LoVo (cell line): ENCODE measurements around the gene TMEM248.
"Not testable (repeated sequence)": the region's sequence is repeated elsewhere in the genome, so short reads cannot be mapped to it uniquely, and the experiment has no call there.

Source experiments
- DNase-seq: peaks from one replicate; pipeline ENCODE4 v3.0.0-alpha.2; 2016; ENCODE audit warnings: low spot score

The TMEM248 gene

DNA sequence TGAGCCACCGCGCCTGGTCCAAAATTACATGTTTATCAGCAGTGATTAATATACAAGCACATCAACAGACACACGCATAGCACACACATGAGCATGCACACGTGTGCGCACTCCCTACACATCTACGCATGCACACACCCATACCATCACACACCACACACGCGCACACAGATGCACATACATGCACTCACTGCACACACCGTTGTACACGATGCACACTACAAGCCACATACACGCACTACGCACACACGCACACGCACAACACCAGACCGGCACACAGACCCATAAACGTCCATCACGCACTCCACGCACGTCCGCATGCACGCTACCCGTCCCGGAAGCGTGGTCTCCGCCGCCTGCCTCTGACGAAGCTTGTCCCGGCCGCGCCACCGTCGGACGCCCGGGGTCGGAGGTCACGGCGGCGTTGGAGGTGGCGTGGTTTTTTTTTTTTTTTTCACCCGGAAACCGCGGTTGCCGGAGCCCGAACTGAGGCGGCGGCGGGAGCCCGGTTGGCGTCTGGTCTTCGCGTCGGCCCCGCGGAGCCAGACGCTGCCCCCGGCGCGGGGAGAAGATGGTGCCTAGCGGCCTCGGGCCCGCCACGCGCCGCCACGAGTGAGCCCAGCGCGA is at the start of gene TMEM248:
Gene TMEM248, plus strand, starts transcription at position 457 of the 627 bp plus-strand sequence. CDS start 20,641 bp downstream, outside the sequence.
- peak; percentile 93 for DNase-seq

GRCh38 chr7:66873476-66873875 is 47.5 kb upstream of the TMEM248 start:
- DNase-seq = no peak

DNA sequence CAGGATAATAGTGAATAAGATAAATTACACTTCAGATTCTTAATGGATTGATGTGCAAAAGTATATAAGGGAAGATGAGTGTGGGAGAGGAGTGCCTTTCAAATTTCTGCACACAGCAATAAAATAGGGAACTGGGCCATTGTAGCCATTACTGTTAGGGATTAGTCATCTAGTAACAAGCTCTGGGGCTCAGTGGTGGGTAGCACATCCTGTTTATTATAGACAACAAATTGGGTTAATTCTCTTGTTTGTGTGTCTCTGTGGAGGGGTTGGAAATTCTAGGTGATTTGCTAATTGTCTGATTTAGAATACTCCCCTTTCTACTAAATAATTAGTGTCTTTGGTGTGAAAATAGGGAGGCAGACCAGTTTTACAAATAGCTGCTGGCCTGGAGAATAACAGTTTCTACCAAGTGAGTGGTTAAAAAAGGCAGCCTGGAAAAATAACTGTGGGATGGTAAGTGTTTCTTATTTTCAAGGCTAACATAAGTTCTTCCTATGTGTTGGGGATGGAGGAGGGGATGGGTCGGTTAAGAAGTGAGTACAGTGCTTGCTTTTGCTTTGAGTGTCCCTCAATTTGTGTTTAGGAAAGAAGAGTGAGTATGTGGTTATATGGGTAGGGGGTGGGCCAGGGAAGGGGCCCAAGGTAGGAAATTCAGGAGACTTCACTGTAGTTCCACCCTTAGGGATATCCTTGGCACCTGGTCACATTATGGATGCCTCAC is 43.3 kb upstream of the TMEM248 start:
- no peak for DNase-seq

DNA sequence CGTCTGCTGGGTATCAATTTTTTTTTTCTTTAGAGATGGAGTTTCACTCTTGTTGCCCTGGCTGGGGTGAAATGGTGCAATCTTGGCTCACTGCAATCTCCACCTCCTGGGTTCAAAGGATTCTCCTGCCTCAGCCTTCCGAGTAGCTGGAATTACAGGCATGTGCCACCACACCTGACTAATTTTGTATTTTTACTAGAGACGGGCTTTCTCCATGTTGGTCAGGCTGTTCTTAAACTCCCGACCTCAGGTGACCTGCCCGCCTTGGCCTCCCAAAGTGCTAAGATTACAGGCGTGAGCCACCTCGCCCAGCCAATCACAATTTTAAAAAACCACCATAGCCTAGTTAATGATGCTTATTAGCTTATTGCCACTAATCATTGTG is 42.7 kb upstream of the TMEM248 start:
- not testable (repeated sequence) for DNase-seq

DNA sequence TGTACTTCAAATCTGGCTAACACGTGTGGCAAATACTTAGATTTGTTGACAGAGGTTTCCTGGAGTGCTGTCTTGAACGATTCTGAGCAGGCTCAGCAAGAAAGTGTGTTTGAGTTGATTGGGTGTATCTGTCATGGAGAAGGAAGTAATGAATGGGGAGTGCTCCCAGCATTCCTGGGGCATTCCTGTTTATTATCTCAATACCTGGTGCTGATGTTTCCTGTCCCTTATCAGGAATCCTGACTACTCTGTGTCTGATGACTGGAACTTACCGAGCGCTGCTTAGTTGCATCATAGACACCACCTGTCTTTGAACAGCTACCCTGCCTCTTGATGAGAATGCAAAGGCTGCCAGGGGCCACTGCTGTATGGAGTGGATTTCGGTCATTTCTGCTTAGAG is 41.0 kb upstream of the TMEM248 start:
- DNase-seq = no peak

DNA sequence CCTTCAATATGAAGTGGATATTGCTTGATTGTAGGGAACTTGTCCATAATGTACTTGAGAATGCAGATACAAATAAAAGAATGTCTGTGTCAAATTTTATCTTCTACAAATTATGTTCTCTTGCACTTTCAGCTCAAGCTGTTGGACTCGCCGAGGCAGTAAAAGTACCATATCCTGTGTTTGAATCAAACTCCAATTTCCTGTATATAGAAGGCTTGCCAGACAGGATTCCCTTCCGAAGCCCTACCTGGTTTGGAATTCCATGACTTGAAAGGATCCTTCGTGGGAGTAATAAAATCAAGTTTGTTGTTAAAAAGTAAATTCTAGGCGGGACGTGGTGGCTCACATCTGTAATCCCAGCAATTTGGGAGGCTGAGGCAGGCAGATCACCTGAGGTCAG is 40.4 kb upstream of the TMEM248 start:
- DNase-seq = not testable (repeated sequence)

DNA sequence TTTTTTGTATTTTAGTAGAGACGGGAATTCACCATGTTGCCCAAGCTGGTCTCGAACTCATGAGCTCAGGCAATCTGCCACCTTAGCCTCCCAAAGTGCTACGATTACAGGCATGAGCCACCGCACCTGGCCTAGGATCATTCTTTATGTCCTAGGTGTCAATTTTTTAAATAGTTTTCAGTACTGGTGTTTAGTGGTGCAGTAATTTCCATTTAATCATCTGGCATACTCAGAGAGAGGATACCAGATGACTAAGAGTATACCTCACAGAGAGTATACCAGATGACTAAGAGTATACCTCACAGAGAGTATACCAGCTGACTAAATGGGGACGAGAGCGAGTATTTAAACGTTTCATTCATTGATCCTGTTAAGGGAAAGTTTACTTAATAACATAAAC is 37.3 kb upstream of the TMEM248 start:
- no peak for DNase-seq

DNA sequence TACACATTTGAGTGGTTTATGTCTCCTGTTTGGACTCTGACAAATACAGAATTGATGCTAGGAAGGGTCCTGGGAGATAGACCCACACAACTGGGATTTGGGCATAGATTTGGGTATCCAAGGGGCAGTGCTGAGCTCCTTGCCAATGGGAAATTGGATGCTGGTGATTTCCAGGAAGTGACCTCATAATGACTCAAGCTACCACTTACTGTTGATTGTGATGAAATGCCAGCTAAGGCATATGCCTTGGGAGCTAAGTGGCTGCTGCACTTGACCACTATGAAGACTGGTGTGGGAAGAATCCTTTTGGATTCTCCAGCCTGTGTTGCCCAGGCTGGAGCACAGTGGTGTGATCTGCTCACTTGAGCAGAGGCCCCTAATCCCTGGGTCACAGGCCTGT is 36.5 kb upstream of the TMEM248 start:
- DNase-seq = not testable (repeated sequence)

GRCh38 chr7:66886152-66886551 is 34.9 kb upstream of the TMEM248 start:
- no peak for DNase-seq

GRCh38 chr7:66888223-66888622 is 32.8 kb upstream of the TMEM248 start:
- not testable (repeated sequence) for DNase-seq

DNA sequence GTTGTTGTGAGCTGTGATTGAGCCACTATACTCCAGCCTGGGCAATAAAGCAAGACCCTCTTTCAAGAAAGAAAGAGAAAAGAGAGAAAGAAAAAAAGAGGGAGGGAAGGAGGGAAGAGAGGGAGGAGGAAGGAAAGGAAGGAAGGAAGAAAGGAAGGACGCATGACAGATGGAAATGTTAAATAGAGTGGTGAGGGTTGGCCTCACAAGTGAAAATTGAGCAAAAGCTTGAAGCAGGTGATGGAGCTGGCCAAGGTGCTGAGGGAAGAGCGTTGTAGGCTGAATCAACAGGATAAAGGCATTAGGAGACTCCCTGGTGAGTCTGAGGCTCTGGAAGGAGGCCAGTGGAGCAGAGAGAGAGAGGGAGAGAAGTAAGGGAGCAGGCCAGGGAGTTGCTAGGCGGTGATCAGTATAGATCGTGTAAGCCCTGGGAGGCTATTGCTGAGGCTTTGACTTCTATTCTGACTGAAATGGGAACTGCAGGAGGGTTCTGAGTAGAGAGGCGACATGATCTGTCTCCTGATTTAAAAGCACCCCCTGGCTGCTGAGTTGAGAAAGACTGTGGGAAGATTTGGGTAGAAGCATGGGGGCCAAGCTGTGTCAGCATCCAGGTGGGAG is 26.5 kb upstream of the TMEM248 start:
- DNase-seq = no peak

- DNase-seq = no peak
Measured at GRCh38 chr7:66896441-66896840, 24.6 kb upstream of the TMEM248 start.

DNA sequence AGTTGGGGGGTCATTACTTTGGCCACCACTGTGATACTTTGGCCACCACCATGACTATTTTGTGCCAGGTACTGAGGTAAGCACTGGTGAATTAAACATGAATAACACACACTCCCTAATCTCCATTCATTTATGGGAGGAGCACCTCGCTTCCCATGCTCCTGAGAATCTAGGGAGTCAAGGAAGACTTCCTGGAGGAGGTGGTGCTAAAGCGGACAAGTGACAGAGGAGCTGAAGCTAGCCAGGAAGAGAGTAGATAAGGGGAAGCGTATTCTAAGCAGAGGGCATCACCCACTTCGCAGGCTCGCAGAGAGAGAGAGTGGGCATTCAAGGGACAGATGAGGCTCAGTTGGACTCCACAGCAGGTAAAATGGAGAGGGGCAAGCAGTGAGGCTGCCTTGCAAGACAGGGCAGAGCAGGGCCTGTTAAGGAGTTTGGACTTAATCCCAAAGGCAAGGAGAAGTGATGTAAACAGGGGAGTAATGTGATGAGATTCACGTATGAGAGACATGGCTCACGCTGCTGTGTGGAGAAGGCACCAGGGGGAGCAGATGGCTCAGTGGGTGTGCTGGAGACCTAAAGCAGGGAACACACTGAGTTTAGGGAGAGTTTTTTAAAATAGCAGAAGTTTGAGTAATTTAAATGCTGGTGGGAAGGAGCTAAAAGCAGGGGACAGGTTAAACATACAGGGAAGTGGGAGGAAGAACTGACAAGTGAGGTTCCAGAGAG is 21.3 kb upstream of the TMEM248 start:
- no peak for DNase-seq

DNA sequence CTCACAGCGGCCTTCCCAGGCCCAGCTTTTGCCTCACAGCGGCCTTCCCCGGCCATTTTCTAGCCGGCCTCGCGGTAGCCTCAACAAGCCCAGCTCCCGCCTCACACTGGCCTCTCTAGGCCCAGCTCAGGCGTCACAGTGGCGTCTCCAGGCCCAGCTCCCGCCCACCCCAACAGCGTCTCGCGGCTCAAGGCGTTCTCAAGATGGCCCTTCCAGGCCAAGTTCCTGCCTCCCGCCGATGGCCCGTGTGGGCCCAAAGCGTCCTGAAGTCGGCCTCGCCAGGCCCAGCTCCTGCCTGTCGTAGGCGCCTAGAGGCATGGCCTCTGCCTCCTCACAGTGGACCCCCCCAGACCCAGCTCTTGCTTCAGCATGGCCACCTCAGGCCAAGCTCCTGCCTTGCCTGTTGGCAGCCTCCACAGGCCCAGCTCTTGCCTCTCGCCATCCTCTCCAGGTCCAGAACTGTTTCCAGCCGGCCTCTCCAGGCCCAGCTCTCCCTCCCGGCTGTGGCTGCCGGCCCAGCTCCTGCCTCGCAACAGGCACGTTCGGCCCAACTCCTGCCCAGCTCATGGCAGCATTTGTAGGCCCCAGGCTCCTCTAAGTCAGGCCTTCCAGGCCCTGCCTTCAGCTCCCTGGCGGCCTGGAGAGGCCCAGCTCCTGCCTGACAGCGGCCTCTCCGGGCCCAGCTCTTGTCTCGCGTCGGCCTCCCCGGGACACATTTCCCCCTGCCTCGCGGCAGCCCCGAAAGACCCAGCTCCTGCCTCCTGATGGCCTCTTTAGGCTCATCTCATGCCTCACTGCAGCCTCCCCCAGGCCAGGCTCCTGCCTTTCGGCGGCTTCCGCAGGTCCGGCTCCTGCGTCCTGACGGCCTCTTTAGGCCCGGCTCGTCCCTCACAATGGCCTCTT is 18.8 kb upstream of the TMEM248 start:
- DNase-seq = no peak

GRCh38 chr7:66902844-66903180 is 18.2 kb upstream of the TMEM248 start:
- no peak for DNase-seq

DNA sequence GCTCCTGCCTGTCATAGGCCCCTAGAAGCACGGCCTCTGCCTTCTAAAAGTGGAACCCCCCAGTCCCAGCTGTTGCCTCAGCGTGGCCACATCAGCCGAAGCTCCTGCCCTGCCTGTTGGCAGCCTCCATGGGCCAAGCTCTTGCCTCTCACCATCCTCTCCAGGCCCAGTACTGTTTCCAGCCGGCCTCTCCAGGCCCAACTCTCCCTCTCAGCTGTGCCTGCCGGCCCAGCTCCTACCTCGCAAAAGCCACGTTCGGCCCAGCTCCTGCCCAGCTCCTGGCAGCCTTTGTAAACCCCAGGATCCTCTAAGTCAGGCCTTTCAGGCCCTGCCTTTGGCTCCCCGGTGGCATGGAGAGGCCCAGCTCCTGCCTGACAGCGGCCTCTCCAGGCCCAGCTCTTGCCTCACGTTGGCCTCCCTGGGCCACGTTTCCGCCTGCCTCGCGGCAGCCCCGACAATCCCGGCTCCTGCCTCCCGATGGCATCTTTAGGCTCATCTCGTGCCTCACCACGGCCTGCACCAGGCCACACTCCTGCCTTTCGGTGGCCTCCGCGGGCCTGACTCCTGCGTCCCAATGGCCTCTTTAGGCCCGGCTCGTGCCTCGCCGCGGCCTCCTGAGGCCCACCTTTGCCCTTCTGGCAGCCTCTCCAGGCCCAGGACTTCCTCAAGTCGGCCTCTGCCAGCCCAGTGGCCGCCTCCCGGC is 17.5 kb upstream of the TMEM248 start:
- DNase-seq = no peak

DNA sequence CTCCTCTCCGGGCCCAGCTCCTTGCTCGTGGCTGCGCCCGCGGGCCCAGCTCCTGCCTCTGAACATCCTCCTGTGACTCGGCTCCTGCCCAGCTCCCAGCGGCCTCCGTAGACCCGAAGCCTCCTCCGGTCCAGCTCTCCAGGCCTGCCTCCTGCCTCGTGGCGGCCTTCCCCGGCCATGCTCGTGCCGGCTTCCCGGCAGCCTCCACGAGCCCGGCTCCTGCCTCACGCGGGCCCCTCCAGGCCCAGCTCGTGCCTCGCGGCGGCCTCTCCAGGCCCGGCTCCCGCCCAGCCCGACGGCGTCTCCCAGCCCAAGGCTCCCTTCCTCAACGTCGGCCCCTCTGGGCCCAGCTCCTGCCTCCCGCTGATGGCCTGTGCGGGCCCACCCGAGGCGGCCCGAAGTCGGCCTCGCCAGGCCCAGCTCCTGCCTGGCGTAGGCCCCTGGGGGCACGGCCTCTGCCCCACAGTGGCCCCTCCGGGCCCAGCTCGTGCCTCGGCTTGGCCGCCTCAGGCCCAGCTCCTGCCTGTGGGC is 16.9 kb upstream of the TMEM248 start:
- DNase-seq = no peak

DNA sequence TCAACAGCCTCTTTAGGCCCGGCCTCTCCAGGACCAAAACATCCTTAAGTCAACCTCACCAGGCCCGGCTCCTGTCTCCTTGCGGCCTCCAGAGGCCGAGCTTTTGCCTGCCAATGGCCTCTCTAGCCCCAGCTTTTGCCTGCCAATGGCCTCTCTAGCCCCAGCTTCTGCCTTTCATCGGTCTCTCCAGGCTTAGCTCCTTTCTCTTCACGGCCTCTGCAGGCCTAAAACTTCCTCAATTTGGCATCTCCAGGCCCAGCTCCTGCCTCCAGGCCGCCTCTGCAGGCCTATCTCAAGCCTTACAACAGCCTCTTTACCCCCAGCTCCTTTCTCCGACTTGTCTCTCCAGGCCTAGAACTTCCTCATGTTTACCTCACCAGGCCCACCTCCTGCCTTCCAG is 15.7 kb upstream of the TMEM248 start:
- DNase-seq = no peak

DNA sequence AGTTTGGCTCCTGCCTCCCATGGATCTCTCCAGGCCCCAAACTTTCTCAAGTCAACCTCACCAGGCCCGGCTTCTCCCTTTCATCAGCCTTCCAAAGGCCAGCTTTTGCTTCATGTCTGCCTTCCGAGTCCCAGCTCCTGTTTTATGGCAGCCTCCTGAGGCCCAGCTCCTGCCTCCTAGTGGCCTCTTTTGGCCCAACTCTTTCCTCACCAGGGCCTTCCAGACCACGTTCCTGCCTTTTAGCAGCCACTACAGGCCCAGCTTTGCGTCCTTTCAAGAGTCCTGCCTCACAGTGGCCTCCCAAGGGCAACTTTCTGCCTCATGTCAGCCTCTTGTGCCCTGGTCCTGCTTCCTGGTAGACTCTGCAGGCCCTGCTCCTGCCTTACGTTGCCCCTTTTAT is 15.3 kb upstream of the TMEM248 start:
- no peak for DNase-seq

GRCh38 chr7:66907731-66908130 is 13.3 kb upstream of the TMEM248 start:
- DNase-seq = no peak

- DNase-seq = not testable (repeated sequence)
Measured at GRCh38 chr7:66908598-66908997, 12.4 kb upstream of the TMEM248 start.
